GM12878 (cell line): Measurements from ENCODE around the gene WARS2. TPM values are rescaled to one million over a fixed set of nuclear protein-coding genes. Genes with fewer than 3 reads are reported as not detected.

Source experiments
- ATAC-seq: fragments of 200-7000 bp; cut with Tn5 transposase; 3 replicates; pipeline ENCODE4 v1.9.1; 2020; ENCODE audit warnings: mild to moderate bottlenecking, moderate library complexity
- BruUV-seq: library from RNA; stranded (reverse); fragments of 400-500 nt; replicated peaks from 2 replicates; lab custom pipeline; 2021; lab: Mats Ljungman, UMichigan
- CTCF ChIA-PET: fragments of 300-600 bp; sonication (Branson Sonifier 250); formaldehyde crosslinking; extraction: SDS; loops from one replicate; lab custom pipeline; 2021; ENCODE audit warnings: inconsistent platforms; lab: Yijun Ruan, JAX
- POLR2A ChIA-PET: fragments of 350-600 bp; formaldehyde crosslinking; extraction: SDS; loops from one replicate; lab custom pipeline; 2021; ENCODE audit warnings: inconsistent platforms; lab: Charles Lee
- RAD21 ChIA-PET: fragments of 300-600 bp; sonication (Branson Sonifier 250); formaldehyde crosslinking; loops from one replicate; lab custom pipeline; 2023; ENCODE audit warnings: antibody characterized with exemption; ENCODE audit not compliant: unreplicated experiment; lab: Charles Lee
- SMC1A ChIA-PET: fragments of 300-600 bp; sonication (Branson Sonifier 250); formaldehyde crosslinking; loops from one replicate; lab custom pipeline; 2023; ENCODE audit not compliant: unreplicated experiment, uncharacterized antibody; lab: Charles Lee
- DNase-seq: peaks from one replicate; pipeline ENCODE4 v3.0.0-alpha.2; 2011; ENCODE audit warnings: low read depth, low spot score
- FAIRE-seq: peaks from 3 replicates; lab custom pipeline; 2011; peaks lifted over from hg19 to GRCh38; lab: Jason Lieb, UNC
- H2AFZ ChIP-seq: 2 replicates; pipeline ENCODE4 v1.6.0; 2011; ENCODE audit warnings: low read depth, low read length, control low read depth; ENCODE audit not compliant: control insufficient read depth
- H3K27ac ChIP-seq: 2 replicates; pipeline ENCODE4 v1.5.1; 2011; ENCODE audit warnings: control low read depth; ENCODE audit not compliant: control insufficient read depth, insufficient read depth
- H3K27me3 ChIP-seq, 2 experiments: replicated peaks in 1 of 2; 2 replicates each; pipeline versions ENCODE4 v1.6.0 to v1.6.1; 2011; ENCODE audit warnings: low read length in 1 of 2; ENCODE audit not compliant: control insufficient read depth in 2 of 2, insufficient read depth in 2 of 2
- H3K36me3 ChIP-seq, 2 experiments: 2 replicates each; pipeline ENCODE4 v1.5.1; 2011; ENCODE audit warnings: low read length in 1 of 2; ENCODE audit not compliant: control insufficient read depth in 2 of 2, insufficient read depth in 2 of 2
- H3K4me1 ChIP-seq: 2 replicates; pipeline ENCODE4 v1.6.1; 2011; ENCODE audit warnings: mild to moderate bottlenecking, low read length, moderate library complexity, mixed read lengths; ENCODE audit not compliant: control insufficient read depth, insufficient read depth
- H3K4me2 ChIP-seq: 2 replicates; pipeline ENCODE4 v1.6.0; 2011; ENCODE audit warnings: control low read depth; ENCODE audit not compliant: control insufficient read depth, insufficient read depth
- H3K4me3 ChIP-seq: fragments of 200-600 bp; sonication (generic); 2 replicates; pipeline ENCODE4 v1.5.1; 2016
- H3K79me2 ChIP-seq: 2 replicates; pipeline ENCODE4 v1.6.0; 2011; ENCODE audit warnings: low read length; ENCODE audit not compliant: control insufficient read depth, insufficient read depth
- H3K9ac ChIP-seq: 2 replicates; pipeline ENCODE4 v1.8.0; 2011; ENCODE audit warnings: low read length, control low read depth, mixed read lengths; ENCODE audit not compliant: control insufficient read depth, insufficient read depth
- H3K9me3 ChIP-seq: replicated peaks from 3 replicates; pipeline ENCODE4 v1.5.1; 2011; ENCODE audit warnings: mild to moderate bottlenecking, low read length; ENCODE audit not compliant: control insufficient read depth, insufficient read depth
- H4K20me1 ChIP-seq: 2 replicates; pipeline ENCODE4 v1.6.0; 2011; ENCODE audit not compliant: control insufficient read depth, insufficient read depth
- CEBPB ChIP-seq, 2 experiments: fragments of 150-350 bp in 1 of 2; IDR thresholded peaks; 2 replicates each; pipeline ENCODE4 v1.6.1; 2012 to 2014; ENCODE audit warnings: low read depth in 2 of 2, low read length in 2 of 2, borderline replicate concordance in 1 of 2, inconsistent platforms in 1 of 2
- CREM ChIP-seq: IDR thresholded peaks from 2 replicates; pipeline ENCODE4 v1.6.1; 2014; ENCODE audit warnings: antibody characterized with exemption, low read depth
- MEF2B ChIP-seq: fragments of 450-650 bp; IDR thresholded peaks from 2 replicates; pipeline ENCODE4 v1.6.1; 2018; ENCODE audit warnings: mild to moderate bottlenecking, moderate library complexity; ENCODE audit not compliant: partially characterized antibody, poor library complexity, severe bottlenecking
- PKNOX1 ChIP-seq: fragments of 450-650 bp; IDR thresholded peaks from 2 replicates; pipeline ENCODE4 v1.6.1; 2016; ENCODE audit warnings: mild to moderate bottlenecking
- RBBP5 ChIP-seq: fragments of 200-600 bp; sonication (generic); conservative IDR thresholded peaks from 2 replicates; pipeline ENCODE4 v1.6.1; 2016
- TCF7 ChIP-seq: IDR thresholded peaks from 2 replicates; pipeline ENCODE4 v1.6.1; 2014; ENCODE audit warnings: antibody characterized with exemption, borderline replicate concordance
- ZBTB4 ChIP-seq: fragments of 450-650 bp; formaldehyde crosslinking; IDR thresholded peaks from 2 replicates; pipeline ENCODE4 v1.4.0; 2022; ENCODE audit warnings: mild to moderate bottlenecking, moderate library complexity
- ZNF217 ChIP-seq: fragments of 450-650 bp; IDR thresholded peaks from 2 replicates; pipeline ENCODE4 v1.6.1; 2017; ENCODE audit warnings: antibody characterized with exemption, mild to moderate bottlenecking
- WGBS: methylation state at CpG from one replicate; pipeline ENCODE4 v1.1.6; 2016; ENCODE audit warnings: low lambda C conversion rate; ENCODE audit not compliant: insufficient replicate concordance, insufficient coverage; ENCODE audit errors: missing lambda C conversion rate; 5-methylcytosine and 5-hydroxymethylcytosine counted together
- in situ Hi-C: fragments of 300-500 bp; cut with MboI; formaldehyde crosslinking; loops from 9 replicates; pipeline ENCODE4 v1.14.3; 2018; ENCODE audit warnings: mixed read lengths
- intact Hi-C: fragments of 100-400 bp; cut with micrococcal nuclease; formaldehyde crosslinking; loops from one replicate; pipeline ENCODE4 v1.14.2; 2022; ENCODE audit not compliant: unreplicated experiment
- polyA plus RNA-seq, 11 experiments: library from polyadenylated mRNA; depleted of rRNA in 4 of 11; unstranded in 6 of 11; stranded (reverse) in 5 of 11; fragments of >200 nt; fragmentation: Nextera tagmentation in 4 of 11; fragmentation: Illumina TruSeq in 1 of 11; extraction: Ambion mirVana in 4 of 11; extraction: Trizol in 1 of 11; gene quantifications; 1 replicate in 1 of 11; 2 replicates in 10 of 11; pipeline versions ENCODE4 v1.2.1 to v1.2.3, GENCODE V29; 2011 to 2016; ENCODE audit warnings: inconsistent platforms in 2 of 11, missing spikeins in 2 of 11, low read depth in 1 of 11
- total RNA-seq, 4 experiments: library from RNA; depleted of rRNA in 3 of 4; stranded (reverse); fragments of >200 nt in 3 of 4; fragmentation: Illumina TruSeq in 1 of 4; extraction: Trizol in 1 of 4; gene quantifications; 2 replicates each; pipeline versions ENCODE4 v1.2.1 to v1.2.3, GENCODE V29; 2013 to 2021

WARS2 gene
- total and polyA plus RNA-seq, 10 of the 15 experiments (the other 5 are each of a cell fraction or from before 2014, with no cell fraction given) = 5.5 to 22.2 (median 14.4) TPM

GRCh38 chr1:119052267-119052666 lies 88.2 kb downstream of the WARS2 start (continued):
- TF ChIP-seq PKNOX1 (no peak), MEF2B (no peak), RBBP5 (no peak), TCF7 (no peak)

GRCh38 chr1:119048624-119049404 lies 91.6 kb downstream of the WARS2 start:
- intact Hi-C loops = loop anchor here (5.0 kb wide), 1 partner anchor 83 kb away; no protein-coding TSS in a partner anchor
- POLR2A ChIA-PET = no interaction called here

More at GRCh38 chr1:119048624-119049404, 91.6 kb downstream of the WARS2 start:
- H2AFZ ChIP-seq = no peak overlapping the region
- TF ChIP-seq ZBTB4 = no peak
- no peak for TF ChIP-seq CREM
- TF ChIP-seq ZNF217 = no peak
- no peak for TF ChIP-seq RBBP5
- TF ChIP-seq CEBPB (IDR thresholded peaks at IDR 0.05; ENCODE audit: borderline replicate concordance in 1 of 2, low read depth in 2 of 2, low read length in 2 of 2) = no peak
- TF ChIP-seq, all 136 proteins: peak for 0
- ATAC-seq (no peak), DNase-seq (no peak), FAIRE-seq (no peak)
- no peaks in the 10 kb centered on the region for H4K20me1 ChIP-seq
- RAD21 ChIA-PET = no interaction called here
- no TSS peak for BruUV-seq
- H3K27ac ChIP-seq = no peak overlapping the region
- no peak overlapping the region for H3K4me2 ChIP-seq
- no peak overlapping the region for H3K9ac ChIP-seq
- H3K4me1 ChIP-seq = no peaks in the 10 kb centered on the region
- SMC1A ChIA-PET = no interaction called here
- CTCF ChIA-PET = no interaction called here
- in situ Hi-C loops = no loop called here
- H3K27me3 ChIP-seq = no peaks in the 10 kb centered on the region
- no peaks in the 10 kb centered on the region for H3K79me2 ChIP-seq
- H3K4me3 ChIP-seq = no peak overlapping the region
- 96% methylated on average over 34 of the region's 34 CpGs for WGBS
- H3K36me3 ChIP-seq = no peaks in the 10 kb centered on the region
- no peaks in the 10 kb centered on the region for H3K9me3 ChIP-seq
